NT2/D1 (cell line): ENCODE measurements around the gene ELFN1.

Experiments
- SUZ12 ChIP-seq: IDR thresholded peaks from 2 replicates; pipeline ENCODE4 v1.6.1; 2011; ENCODE audit not compliant: insufficient read length, insufficient read depth; ENCODE audit errors: extremely low read depth
- ZNF274 ChIP-seq: IDR thresholded peaks from 2 replicates; pipeline ENCODE4 v1.6.1; 2011; ENCODE audit warnings: mild to moderate bottlenecking, low read depth, low read length

- TF ChIP-seq ZNF274 (no peak), SUZ12 (no peak)
These were observed 83.4 kb downstream of the ELFN1 start for GRCh38 chr7:1753564-1753867.
